K562 (cell line): ENCODE results near the gene ADGRD1. TPM values are rescaled to one million over a fixed set of nuclear protein-coding genes. Genes with fewer than 3 reads are reported as not detected.
A peak's percentile ranks its signal among the peaks of the same experiment; 100 is the strongest.

Experiments used
- ATAC-seq: fragments of 200-7000 bp; cut with Tn5 transposase; 3 replicates; pipeline ENCODE4 v1.9.1; 2020; ENCODE audit warnings: moderate library complexity
- BruUV-seq: library from RNA; stranded (reverse); fragments of 400-500 nt; replicated peaks from 2 replicates; lab custom pipeline; 2021; lab: Mats Ljungman, UMichigan
- CTCF ChIA-PET: fragments of 300-600 bp; formaldehyde crosslinking; extraction: SDS; loops from one replicate; lab custom pipeline; 2021; ENCODE audit warnings: low intra/inter-chr PET ratio; lab: Yijun Ruan, JAX
- POLR2A ChIA-PET: fragments of 300-600, 350-650 bp; sonication (Branson Sonifier 250); formaldehyde crosslinking; extraction: SDS; loops from one replicate; lab custom pipeline; 2021; ENCODE audit warnings: antibody characterized with exemption, inconsistent platforms; lab: Yijun Ruan, JAX
- DNase-seq, 4 experiments: peaks; one replicate each; pipeline versions ENCODE4 v3.0.0 to v3.0.0-alpha.2; 2011 to 2018; ENCODE audit warnings: low spot score in 3 of 4, mixed read lengths in 3 of 4; ENCODE audit errors: extremely low read depth in 1 of 4
- FAIRE-seq: peaks from 2 replicates; lab custom pipeline; 2011; peaks lifted over from hg19 to GRCh38; lab: Jason Lieb, UNC
- H2AFZ ChIP-seq: 2 replicates; pipeline ENCODE4 v1.6.0; 2011; ENCODE audit warnings: low read depth, low read length, control low read depth, inconsistent platforms
- H3K27ac ChIP-seq: fragments of 200-600 bp; 3 replicates; pipeline ENCODE4 v1.8.0; 2011; ENCODE audit warnings: low read depth, mild to moderate bottlenecking, control low read depth, inconsistent platforms, low read length, moderate library complexity, mixed read lengths; ENCODE audit errors: extremely low read depth
- H3K27me3 ChIP-seq, 2 experiments: fragments of 300-600 bp in 1 of 2; 2 replicates in 1 of 2; 3 replicates in 1 of 2; pipeline versions ENCODE4 v1.6.0 to v1.8.0; 2011; ENCODE audit warnings: inconsistent platforms in 2 of 2, low read length in 2 of 2, mild to moderate bottlenecking in 1 of 2, mixed read lengths in 1 of 2, moderate library complexity in 1 of 2; ENCODE audit not compliant: control insufficient read depth in 2 of 2, insufficient read depth in 2 of 2
- H3K36me3 ChIP-seq: fragments of 300-600 bp; 3 replicates; pipeline ENCODE4 v1.8.0; 2011; ENCODE audit warnings: mild to moderate bottlenecking, low read length, inconsistent platforms; ENCODE audit not compliant: control insufficient read depth, insufficient read depth
- H3K4me1 ChIP-seq, 2 experiments: fragments of 200-600 bp in 1 of 2; replicated peaks in 1 of 2; 2 replicates in 1 of 2; 3 replicates in 1 of 2; pipeline versions ENCODE4 v1.5.1 to v1.8.0; 2011; ENCODE audit warnings: inconsistent platforms in 2 of 2, low read length in 2 of 2, mild to moderate bottlenecking in 1 of 2, mixed read lengths in 1 of 2, moderate library complexity in 1 of 2; ENCODE audit not compliant: control insufficient read depth in 2 of 2, insufficient read depth in 2 of 2
- H3K4me2 ChIP-seq: 2 replicates; pipeline ENCODE4 v1.6.1; 2011; ENCODE audit warnings: low read length, control low read depth, inconsistent platforms, mixed read lengths; ENCODE audit not compliant: insufficient read depth
- H3K4me3 ChIP-seq: fragments of 200-600 bp; sonication (generic), shearing (Covaris generic); 2 replicates; pipeline ENCODE4 v1.5.1; 2016; ENCODE audit warnings: control low read depth, inconsistent platforms
- H3K79me2 ChIP-seq: fragments of 200-600 bp; 3 replicates; pipeline ENCODE4 v1.8.0; 2011; ENCODE audit warnings: low read length, inconsistent platforms; ENCODE audit not compliant: control insufficient read depth, insufficient read depth
- H3K9ac ChIP-seq, 2 experiments: 2 replicates each; pipeline versions ENCODE4 v1.6.0 to v1.6.1; 2011; ENCODE audit warnings: low read depth in 2 of 2, low read length in 2 of 2, control low read depth in 1 of 2, inconsistent platforms in 1 of 2, mild to moderate bottlenecking in 1 of 2, mixed read lengths in 1 of 2; ENCODE audit not compliant: insufficient read depth in 1 of 2
- H3K9me1 ChIP-seq: one replicate; pipeline ENCODE4 v1.6.0; 2011; ENCODE audit warnings: inconsistent platforms, mild to moderate bottlenecking, low read length, moderate library complexity; ENCODE audit not compliant: control insufficient read depth, insufficient read depth
- H3K9me3 ChIP-seq: replicated peaks from 2 replicates; pipeline ENCODE4 v1.5.1; 2011; ENCODE audit warnings: low read depth, low read length, inconsistent platforms; ENCODE audit not compliant: control insufficient read depth, insufficient read depth
- H4K20me1 ChIP-seq: replicated peaks from 2 replicates; pipeline ENCODE4 v1.6.1; 2011; ENCODE audit warnings: low read length, inconsistent platforms, mixed read lengths; ENCODE audit not compliant: control insufficient read depth, insufficient read depth
- CBX1 ChIP-seq: sonication (generic); IDR thresholded peaks from 2 replicates; pipeline ENCODE4 v1.6.1; 2016; ENCODE audit warnings: antibody characterized with exemption, low read depth, mild to moderate bottlenecking
- GABPB2 ChIP-seq: fragments of 250-450 bp; sonication (Bioruptor Pico); conservative IDR thresholded peaks from 2 replicates; pipeline ENCODE4 v1.5.1; 2021; ENCODE audit warnings: mild to moderate bottlenecking
- HES1 ChIP-seq: fragments of 450-650 bp; IDR thresholded peaks from 2 replicates; pipeline ENCODE4 v1.6.1; 2016; ENCODE audit warnings: low read depth, mild to moderate bottlenecking, moderate library complexity
- HMGN3 ChIP-seq: IDR thresholded peaks from 2 replicates; pipeline ENCODE4 v1.6.1; 2011; ENCODE audit warnings: borderline replicate concordance, low read depth, mild to moderate bottlenecking, mixed read lengths, low read length; ENCODE audit not compliant: insufficient read length; ENCODE audit errors: extremely low read depth
- PHB ChIP-seq: fragments of 250-450 bp; sonication (Bioruptor Pico); IDR thresholded peaks from 2 replicates; pipeline ENCODE4 v1.5.0; 2021
- PHTF2 ChIP-seq: fragments of 250-450 bp; sonication (Bioruptor Pico); IDR thresholded peaks from 2 replicates; pipeline ENCODE4 v1.5.0; 2021; ENCODE audit warnings: mild to moderate bottlenecking
- TFAM ChIP-seq: fragments of 250-450 bp; sonication (Bioruptor Pico); conservative IDR thresholded peaks from 2 replicates; pipeline ENCODE4 v1.5.0; 2021; ENCODE audit warnings: mild to moderate bottlenecking, moderate library complexity
- THRAP3 ChIP-seq: fragments of 450-650 bp; IDR thresholded peaks from 2 replicates; pipeline ENCODE4 v1.6.1; 2016; ENCODE audit warnings: mild to moderate bottlenecking, inconsistent platforms, borderline replicate concordance
- ZBTB11 ChIP-seq, 3 experiments: fragments of 200-800 bp in 1 of 3; fragments of 250-450 bp in 1 of 3; fragments of 450-650 bp in 1 of 3; sonication (Bioruptor Pico) in 1 of 3; sonication (Bioruptor generic) in 1 of 3; formaldehyde crosslinking in 1 of 3; IDR thresholded peaks; 2 replicates each; pipeline versions ENCODE4 v1.6.1 to v1.8.0; 2016 to 2022; ENCODE audit warnings: mild to moderate bottlenecking in 2 of 3, missing genetic modification characterization in 2 of 3, missing compliant biosample characterization in 1 of 3, moderate library complexity in 1 of 3
- ZNF431 ChIP-seq: sonication (generic); formaldehyde crosslinking; IDR thresholded peaks from 2 replicates; pipeline ENCODE4 v1.8.0; 2022; ENCODE audit warnings: mild to moderate bottlenecking, missing genetic modification reagents
- ZNF740 ChIP-seq, 3 experiments: fragments of 200-800 bp in 1 of 3; sonication (Bioruptor generic) in 1 of 3; sonication (generic) in 1 of 3; formaldehyde crosslinking in 1 of 3; IDR thresholded peaks; 2 replicates each; pipeline versions ENCODE4 v1.6.1 to v1.8.0; 2016 to 2022; ENCODE audit warnings: mild to moderate bottlenecking in 2 of 3, missing compliant biosample characterization in 2 of 3, missing genetic modification characterization in 2 of 3, missing genetic modification reagents in 1 of 3
- WGBS: fragments of 100-300 bp; shearing (Covaris generic); methylation state at CpG from one replicate; pipeline ENCODE4 v1.1.6; 2016; ENCODE audit warnings: low coverage, mixed read lengths; ENCODE audit not compliant: insufficient coverage; ENCODE audit errors: missing lambda C conversion rate; 5-methylcytosine and 5-hydroxymethylcytosine counted together
- in situ Hi-C: fragments of 300-500 bp; cut with MboI; formaldehyde crosslinking; loops from 4 replicates; pipeline ENCODE4 v1.15.0; 2018; ENCODE audit warnings: inconsistent platforms, mixed read lengths
- intact Hi-C: fragments of 100-400 bp; cut with micrococcal nuclease; formaldehyde crosslinking; loops from 2 replicates; pipeline ENCODE4 v1.14.2; 2022
- polyA plus RNA-seq, 8 experiments: library from polyadenylated mRNA; depleted of rRNA in 4 of 8; stranded (reverse) in 5 of 8; unstranded in 3 of 8; fragments of >200 nt; fragmentation: Nextera tagmentation in 2 of 8; fragmentation: Illumina TruSeq in 1 of 8; extraction: Ambion mirVana in 2 of 8; extraction: Trizol in 1 of 8; gene quantifications; 2 replicates each; pipeline versions ENCODE4 v1.2.1 to v1.2.3, GENCODE V29; 2011 to 2014; ENCODE audit warnings: inconsistent platforms in 1 of 8, missing spikeins in 1 of 8
- total RNA-seq, 7 experiments: library from RNA; depleted of rRNA in 6 of 7; stranded (reverse); fragments of >200 nt in 6 of 7; fragmentation: Illumina TruSeq in 2 of 7; extraction: Trizol in 2 of 7; gene quantifications; 2 replicates each; pipeline versions ENCODE4 v1.2.1 to v1.2.3, GENCODE V29; 2011 to 2021; ENCODE audit warnings: low replicate concordance in 1 of 7
- TF ChIP-seq, protein P1 (sequence below): fragments of 450-650 bp; IDR thresholded peaks from 2 replicates; pipeline ENCODE4 v1.7.0; 2016; ENCODE audit warnings: borderline replicate concordance

The ADGRD1 gene
- total and polyA plus RNA-seq, 9 of the 15 experiments (the other 6 are each of a cell fraction or from before 2014, with no cell fraction given), result 1.7 to 11.7 (median 3.3) TPM

- peaks cover 0 to 31% of the 10 kb centered on the region in 2 experiments; a peak in 3 of 5 replicates for H3K27me3 ChIP-seq
- ATAC-seq, result peak; percentile 97
- H2AFZ ChIP-seq, result 0 out of 2 replicates have a peak overlapping the region, but pooled peaks have one; percentile 23
- H3K9me1 ChIP-seq, result no peaks in the 10 kb centered on the region
- no peak overlapping the region for H3K4me3 ChIP-seq
- intact Hi-C loops, result loop anchor here (1.0 kb wide), 2 partner anchors 216 to 371 kb away; no protein-coding TSS in a partner anchor
- H3K79me2 ChIP-seq, result no peaks in the 10 kb centered on the region
- CTCF ChIA-PET, result interaction anchor here (1.2 to 2.2 kb wide), 3 partner anchors 27 to 371 kb away, joined by 3 to 17 read pairs (median 8); no protein-coding TSS in a partner anchor
- H3K4me2 ChIP-seq, result peak overlapping the region; percentile 12; the same call in 1 of the 2 replicates
- peak; percentile 57 for FAIRE-seq
- H3K36me3 ChIP-seq, result no peaks in the 10 kb centered on the region
- in situ Hi-C loops, result no loop called here
- POLR2A ChIA-PET, result interaction anchor here (0.5 to 0.9 kb wide), 7 partner anchors 14 to 698 kb away, joined by 3 to 5 read pairs (median 3); no protein-coding TSS in a partner anchor
- 11% methylated on average over 28 of the region's 29 CpGs for WGBS
- H3K27ac ChIP-seq, result no peak overlapping the region
- H3K9me3 ChIP-seq, result no peaks in the 10 kb centered on the region
- 0 out of 4 replicates have a peak overlapping the region, but pooled peaks of 1 of the 2 experiments have one; percentile 8 for H3K9ac ChIP-seq
- H3K4me1 ChIP-seq, result peaks cover 0 to 18% of the 10 kb centered on the region in 2 experiments; a peak in 3 of 5 replicates
- no peaks in the 10 kb centered on the region for H4K20me1 ChIP-seq
- BruUV-seq, result no TSS peak
- peak; percentile 75 to 84 (median 82) for DNase-seq
- TF ChIP-seq HMGN3 (peak; percentile 31), PHB (CRISPR knock-in tag) (no peak), ZNF431 (CRISPR knock-in tag) (no peak), TFAM (CRISPR knock-in tag) (no peak), CBX1 (no peak), ZBTB11 (CRISPR knock-in tag; IDR thresholded peaks at IDR 0.05) (no peak), ZNF740 (CRISPR knock-in tag; IDR thresholded peaks at IDR 0.05) (peak; percentile 84; the same call in 1 of the 2 replicates), ZNF740 (tag; IDR thresholded peaks at IDR 0.05) (no peak), THRAP3 (no peak), HES1 (no peak), PHTF2 (CRISPR knock-in tag) (no peak), GABPB2 (no peak)
- TF ChIP-seq, protein P1, sequence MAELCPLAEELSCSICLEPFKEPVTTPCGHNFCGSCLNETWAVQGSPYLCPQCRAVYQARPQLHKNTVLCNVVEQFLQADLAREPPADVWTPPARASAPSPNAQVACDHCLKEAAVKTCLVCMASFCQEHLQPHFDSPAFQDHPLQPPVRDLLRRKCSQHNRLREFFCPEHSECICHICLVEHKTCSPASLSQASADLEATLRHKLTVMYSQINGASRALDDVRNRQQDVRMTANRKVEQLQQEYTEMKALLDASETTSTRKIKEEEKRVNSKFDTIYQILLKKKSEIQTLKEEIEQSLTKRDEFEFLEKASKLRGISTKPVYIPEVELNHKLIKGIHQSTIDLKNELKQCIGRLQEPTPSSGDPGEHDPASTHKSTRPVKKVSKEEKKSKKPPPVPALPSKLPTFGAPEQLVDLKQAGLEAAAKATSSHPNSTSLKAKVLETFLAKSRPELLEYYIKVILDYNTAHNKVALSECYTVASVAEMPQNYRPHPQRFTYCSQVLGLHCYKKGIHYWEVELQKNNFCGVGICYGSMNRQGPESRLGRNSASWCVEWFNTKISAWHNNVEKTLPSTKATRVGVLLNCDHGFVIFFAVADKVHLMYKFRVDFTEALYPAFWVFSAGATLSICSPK, result no peak
Measured at GRCh38 chr12:131132118-131132892, 178.6 kb downstream of the ADGRD1 start.
